GM23248 (cell line): Measurements from ENCODE around the gene CXCR3. TPM values are rescaled to one million over a fixed set of nuclear protein-coding genes. Genes with fewer than 3 reads are reported as not detected.

ENCODE experiments used
- DNase-seq: peaks from one replicate; pipeline ENCODE4 v3.0.0-alpha.2; 2015
- H2AFZ ChIP-seq: fragments of 200-600 bp; sonication (generic); 2 replicates; pipeline ENCODE4 v1.6.1; 2016; ENCODE audit warnings: antibody characterized with exemption
- H3F3A ChIP-seq: fragments of 200-600 bp; sonication (generic); 2 replicates; pipeline ENCODE4 v1.6.1; 2016; ENCODE audit warnings: mild to moderate bottlenecking, antibody characterized with exemption, mixed run types; ENCODE audit not compliant: insufficient read depth
- H3K27ac ChIP-seq: fragments of 200-600 bp; sonication (generic); 2 replicates; pipeline ENCODE4 v1.5.1; 2016; ENCODE audit warnings: mild to moderate bottlenecking
- H3K27me3 ChIP-seq: fragments of 200-600 bp; sonication (generic); replicated peaks from 2 replicates; pipeline ENCODE4 v1.6.1; 2016; ENCODE audit warnings: mild to moderate bottlenecking; ENCODE audit not compliant: insufficient read depth
- H3K36me3 ChIP-seq: fragments of 200-600 bp; sonication (generic); 2 replicates; pipeline ENCODE4 v1.6.1; 2016; ENCODE audit warnings: low read depth, mild to moderate bottlenecking
- H3K4me1 ChIP-seq: fragments of 200-600 bp; sonication (generic); 2 replicates; pipeline ENCODE4 v1.6.1; 2016; ENCODE audit warnings: mild to moderate bottlenecking; ENCODE audit not compliant: insufficient read depth
- H3K4me2 ChIP-seq: fragments of 200-600 bp; sonication (generic); one replicate; pipeline ENCODE4 v1.6.1; 2016; ENCODE audit warnings: mild to moderate bottlenecking; ENCODE audit not compliant: unreplicated experiment
- H3K4me3 ChIP-seq: fragments of 200-600 bp; sonication (generic); 2 replicates; pipeline ENCODE4 v1.5.1; 2016; ENCODE audit warnings: mild to moderate bottlenecking
- H3K79me2 ChIP-seq: fragments of 200-600 bp; sonication (generic); 2 replicates; pipeline ENCODE4 v1.6.1; 2016; ENCODE audit warnings: mild to moderate bottlenecking; ENCODE audit not compliant: insufficient read depth
- H3K9ac ChIP-seq: fragments of 200-600 bp; sonication (generic); 2 replicates; pipeline ENCODE4 v1.6.1; 2016; ENCODE audit warnings: mild to moderate bottlenecking
- H3K9me2 ChIP-seq: fragments of 200-600 bp; sonication (generic); 2 replicates; pipeline ENCODE4 v1.6.1; 2016; ENCODE audit warnings: mixed run types, mild to moderate bottlenecking, moderate library complexity; ENCODE audit not compliant: insufficient read depth
- H3K9me3 ChIP-seq: fragments of 200-600 bp; sonication (generic); one replicate; pipeline ENCODE4 v1.6.1; 2017; ENCODE audit warnings: low read depth
- H4K20me1 ChIP-seq: fragments of 200-600 bp; sonication (generic); 2 replicates; pipeline ENCODE4 v1.6.0; 2016; ENCODE audit not compliant: insufficient read depth
- EZH2 ChIP-seq: fragments of 200-600 bp; sonication (generic); IDR thresholded peaks from 2 replicates; pipeline ENCODE4 v1.6.1; 2018; ENCODE audit warnings: antibody characterized with exemption, mild to moderate bottlenecking; ENCODE audit not compliant: insufficient read depth, poor library complexity, severe bottlenecking
- EZH2phosphoT487 ChIP-seq: fragments of 200-600 bp; sonication (generic); IDR thresholded peaks from 2 replicates; pipeline ENCODE4 v1.6.1; 2018; ENCODE audit warnings: antibody characterized with exemption, moderate library complexity, mild to moderate bottlenecking, low read depth; ENCODE audit not compliant: insufficient read depth
- WGBS, 2 experiments: methylation state at CpG; one replicate each; pipeline ENCODE4 v1.1.6; 2015 to 2017; ENCODE audit warnings: low lambda C conversion rate in 2 of 2, low coverage in 1 of 2; ENCODE audit errors: missing lambda C conversion rate in 2 of 2; 5-methylcytosine and 5-hydroxymethylcytosine counted together
- in situ Hi-C: fragments of 300-500 bp; cut with MboI; formaldehyde crosslinking; loops from 2 replicates; pipeline ENCODE4 v1.15.0; 2020
- polyA plus RNA-seq: library from polyadenylated mRNA; unstranded; fragments of >200 nt; fragmentation: Nextera tagmentation; extraction: Ambion mirVana; gene quantifications from 2 replicates; pipeline ENCODE4 v1.2.1, GENCODE V29; 2016
- total RNA-seq: library from RNA; depleted of rRNA; stranded (reverse); fragments of >200 nt; shearing (Covaris generic); gene quantifications from 2 replicates; pipeline ENCODE4 v1.2.3, GENCODE V29; 2014

Gene CXCR3
- total and polyA plus RNA-seq, 2 experiments from 2014 or later = not detected

- Histone ChIP-seq H3F3A (peaks cover 26% of the 10 kb centered on the region), H3K9ac (no peak overlapping the region), H3K4me2 (no peak overlapping the region), H3K27ac (no peak overlapping the region), H3K4me3 (no peak overlapping the region), H2AFZ (no peak overlapping the region), H3K79me2 (peaks cover 11% of the 10 kb centered on the region; the same call in 1 of the 2 replicates), H3K9me2 (no peaks in the 10 kb centered on the region), H3K9me3 (no peaks in the 10 kb centered on the region), H3K36me3 (peaks cover 37% of the 10 kb centered on the region), H3K4me1 (no peaks in the 10 kb centered on the region), H3K27me3 (no peaks in the 10 kb centered on the region), H4K20me1 (no peaks in the 10 kb centered on the region)
- in situ Hi-C loops = no loop called here
- WGBS, 2 experiments = 96 to 100% methylated on average over 2 of the region's 2 CpGs
- no peak for DNase-seq
- TF ChIP-seq EZH2phosphoT487 (no peak), EZH2 (no peak)
These were observed 10.8 kb downstream of the CXCR3 start for GRCh38 chrX:71607488-71607887.

DNA sequence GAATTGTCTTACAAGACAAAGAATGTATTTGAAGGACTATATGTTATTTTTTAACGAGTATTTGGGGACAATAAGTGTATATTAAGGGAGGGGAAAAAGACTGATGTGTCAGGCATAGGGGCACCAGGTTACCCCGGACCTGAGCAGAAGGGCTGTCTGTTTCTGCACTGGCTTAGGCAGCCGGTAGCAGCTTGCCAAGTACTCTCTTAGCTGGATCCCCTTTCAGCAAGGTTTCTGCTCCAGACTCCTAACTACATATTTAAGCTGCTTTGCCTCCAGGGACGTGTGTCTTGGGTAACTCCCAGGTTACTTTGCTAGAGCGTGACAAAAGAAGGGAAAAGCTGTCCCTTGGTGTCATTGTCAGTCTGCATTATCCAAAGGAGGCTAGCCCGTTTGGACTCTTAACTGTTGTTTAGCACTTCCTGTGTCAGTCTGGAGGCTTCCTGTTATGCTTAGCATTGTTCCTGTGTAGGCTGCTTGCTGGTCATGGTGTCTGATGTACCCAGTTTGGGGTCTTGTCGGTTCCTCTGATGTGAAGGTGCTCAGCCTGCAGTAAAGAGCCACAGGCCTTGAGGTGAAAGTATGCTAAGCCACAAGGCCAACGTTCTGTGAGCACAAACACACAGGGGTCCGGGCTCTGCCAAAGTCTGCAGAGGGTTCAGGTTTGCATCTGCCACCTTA, 11.6 kb downstream of the CXCR3 start:
- Histone ChIP-seq H3K4me1 (no peaks in the 10 kb centered on the region), H3K27me3 (no peaks in the 10 kb centered on the region), H3F3A (peaks cover 31% of the 10 kb centered on the region), H3K79me2 (peaks cover 11% of the 10 kb centered on the region; the same call in 1 of the 2 replicates), H2AFZ (no peak overlapping the region), H3K9ac (no peak overlapping the region), H3K4me3 (no peak overlapping the region), H3K36me3 (peaks cover 38% of the 10 kb centered on the region), H3K9me2 (no peaks in the 10 kb centered on the region), H3K9me3 (no peaks in the 10 kb centered on the region), H3K27ac (no peak overlapping the region), H4K20me1 (no peaks in the 10 kb centered on the region), H3K4me2 (no peak overlapping the region)
- in situ Hi-C loops = no loop called here
- DNase-seq = no peak
- 89 to 91% methylated on average over 9 of the region's 9 CpGs for WGBS, 2 experiments
- TF ChIP-seq EZH2 (no peak), EZH2phosphoT487 (no peak)

- TF ChIP-seq EZH2phosphoT487 (no peak), EZH2 (no peak)
- peaks cover 11% of the 10 kb centered on the region; the same call in 1 of the 2 replicates for H3K79me2 ChIP-seq
- no peaks in the 10 kb centered on the region for H3K9me3 ChIP-seq
- in situ Hi-C loops = no loop called here
- no peak overlapping the region for H3K4me3 ChIP-seq
- H3K36me3 ChIP-seq = peaks cover 44% of the 10 kb centered on the region
- H3K27me3 ChIP-seq = no peaks in the 10 kb centered on the region
- no peaks in the 10 kb centered on the region for H3K9me2 ChIP-seq
- H4K20me1 ChIP-seq = no peaks in the 10 kb centered on the region
- H3K4me1 ChIP-seq = no peaks in the 10 kb centered on the region
- H2AFZ ChIP-seq = no peak overlapping the region
- 96 to 98% methylated on average over 8 of the region's 8 CpGs for WGBS, 2 experiments
- no peak for DNase-seq
- H3K4me2 ChIP-seq = no peak overlapping the region
- H3K27ac ChIP-seq = peak overlapping the region; percentile 43
- peaks cover 31% of the 10 kb centered on the region for H3F3A ChIP-seq
- H3K9ac ChIP-seq = no peak overlapping the region
These were observed 13.3 kb downstream of the CXCR3 start for GRCh38 chrX:71604796-71605568.

DNA sequence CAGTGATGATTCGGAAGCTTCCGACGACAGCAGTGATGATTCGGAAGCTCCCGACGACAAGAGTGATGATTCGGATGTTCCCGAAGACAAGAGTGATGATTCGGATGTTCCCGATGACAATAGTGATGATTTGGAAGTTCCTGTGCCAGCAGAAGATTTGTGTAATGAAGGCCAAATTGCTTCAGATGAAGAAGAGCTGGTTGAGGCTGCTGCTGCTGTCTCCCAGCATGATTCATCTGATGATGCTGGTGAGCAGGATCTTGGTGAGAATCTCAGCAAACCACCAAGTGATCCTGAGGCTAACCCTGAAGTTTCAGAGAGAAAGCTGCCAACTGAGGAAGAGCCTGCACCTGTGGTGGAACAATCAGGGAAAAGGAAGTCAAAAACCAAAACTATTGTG, 14.2 kb downstream of the CXCR3 start:
- Histone ChIP-seq H3K79me2 (peaks cover 11% of the 10 kb centered on the region; the same call in 1 of the 2 replicates), H3K4me3 (no peak overlapping the region), H3F3A (peaks cover 31% of the 10 kb centered on the region), H3K4me2 (no peak overlapping the region), H3K4me1 (no peaks in the 10 kb centered on the region), H3K27me3 (no peaks in the 10 kb centered on the region), H2AFZ (no peak overlapping the region), H3K9me3 (no peaks in the 10 kb centered on the region), H4K20me1 (no peaks in the 10 kb centered on the region), H3K36me3 (peaks cover 40% of the 10 kb centered on the region), H3K9me2 (no peaks in the 10 kb centered on the region), H3K9ac (no peak overlapping the region), H3K27ac (peak overlapping the region; percentile 43)
- WGBS, 2 experiments = 73 to 79% methylated on average over 9 to 10 of the region's 10 CpGs
- in situ Hi-C loops = no loop called here
- no peak for TF ChIP-seq EZH2phosphoT487
- TF ChIP-seq EZH2 = no peak
- peak; percentile 46 for DNase-seq
